HepG2 (cell line): ENCODE results near the gene CENPB. TPM values are rescaled to one million over a fixed set of nuclear protein-coding genes. Genes with fewer than 3 reads are reported as not detected.

ENCODE experiments used
- ARHGAP35 ChIP-seq: sonication (generic); formaldehyde crosslinking; IDR thresholded peaks from 2 replicates; pipeline ENCODE4 v1.9.0; 2022; ENCODE audit warnings: mild to moderate bottlenecking, inconsistent platforms, moderate library complexity, missing genetic modification reagents, borderline replicate concordance
- E2F2 ChIP-seq: sonication (generic); formaldehyde crosslinking; IDR thresholded peaks from 2 replicates; pipeline ENCODE4 v1.4.0; 2020; ENCODE audit warnings: missing genetic modification reagents, borderline replicate concordance
- ESRRA ChIP-seq: sonication (generic); formaldehyde crosslinking; IDR thresholded peaks from 2 replicates; pipeline ENCODE4 v1.5.1; 2020; ENCODE audit warnings: mild to moderate bottlenecking, low read depth, missing genetic modification reagents
- HMG20B ChIP-seq: conservative IDR thresholded peaks from 2 replicates; pipeline ENCODE4 v1.6.1; 2016; ENCODE audit warnings: missing genetic modification reagents, missing compliant biosample characterization
- HNF1B ChIP-seq: sonication (generic); formaldehyde crosslinking; IDR thresholded peaks from 2 replicates; pipeline ENCODE4 v1.5.1; 2020; ENCODE audit warnings: mild to moderate bottlenecking, moderate library complexity, missing genetic modification reagents
- HOMEZ ChIP-seq: IDR thresholded peaks from 2 replicates; pipeline ENCODE4 v1.6.1; 2016; ENCODE audit warnings: low read depth
- HOXA7 ChIP-seq: sonication (generic); formaldehyde crosslinking; IDR thresholded peaks from 2 replicates; pipeline ENCODE4 v1.8.1; 2022; ENCODE audit warnings: mild to moderate bottlenecking, missing genetic modification reagents, moderate library complexity
- MAFF ChIP-seq: IDR thresholded peaks from 2 replicates; pipeline ENCODE4 v1.6.1; 2011; ENCODE audit warnings: low read depth, low read length, improper control_type of control experiment
- NAIF1 ChIP-seq: sonication (generic); formaldehyde crosslinking; IDR thresholded peaks from 2 replicates; pipeline ENCODE4 v1.5.0; 2020; ENCODE audit warnings: mild to moderate bottlenecking, missing genetic modification reagents, borderline replicate concordance
- SETDB1 ChIP-seq: sonication (generic); formaldehyde crosslinking; IDR thresholded peaks from 2 replicates; pipeline ENCODE4 v1.5.1; 2020; ENCODE audit warnings: missing genetic modification reagents, mild to moderate bottlenecking, borderline replicate concordance
- SNAPC5 ChIP-seq: sonication (generic); formaldehyde crosslinking; IDR thresholded peaks from 2 replicates; pipeline ENCODE4 v1.8.1; 2023; ENCODE audit warnings: mild to moderate bottlenecking, missing genetic modification reagents, borderline replicate concordance
- ZBTB34 ChIP-seq: sonication (generic); formaldehyde crosslinking; IDR thresholded peaks from 2 replicates; pipeline ENCODE4 v1.8.0; 2022; ENCODE audit warnings: mild to moderate bottlenecking, missing genetic modification reagents
- ZFP62 ChIP-seq: sonication (generic); formaldehyde crosslinking; IDR thresholded peaks from 2 replicates; pipeline ENCODE4 v1.4.0; 2020; ENCODE audit warnings: missing genetic modification reagents
- ZMAT5 ChIP-seq: sonication (generic); formaldehyde crosslinking; IDR thresholded peaks from 2 replicates; pipeline ENCODE4 v1.5.0; 2020; ENCODE audit warnings: mild to moderate bottlenecking, low read depth, missing genetic modification reagents, borderline replicate concordance
- ZNF280D ChIP-seq: sonication (generic); formaldehyde crosslinking; IDR thresholded peaks from 2 replicates; pipeline ENCODE4 v1.5.1; 2020; ENCODE audit warnings: mild to moderate bottlenecking, missing genetic modification reagents
- ZNF30 ChIP-seq: sonication (generic); formaldehyde crosslinking; IDR thresholded peaks from 2 replicates; pipeline ENCODE4 v1.5.0; 2020; ENCODE audit warnings: mild to moderate bottlenecking, missing genetic modification reagents
- ZNF546 ChIP-seq: sonication (generic); formaldehyde crosslinking; conservative IDR thresholded peaks from 2 replicates; pipeline ENCODE4 v1.8.1; 2023; ENCODE audit warnings: mild to moderate bottlenecking, missing genetic modification reagents
- ZSCAN29 ChIP-seq: sonication (generic); formaldehyde crosslinking; conservative IDR thresholded peaks from 2 replicates; pipeline ENCODE4 v1.4.0; 2020; ENCODE audit warnings: mild to moderate bottlenecking, missing genetic modification reagents
- polyA plus RNA-seq, 8 experiments: library from polyadenylated mRNA; depleted of rRNA in 3 of 8; stranded (reverse) in 7 of 8; unstranded in 1 of 8; fragments of >200 nt; fragmentation: Illumina TruSeq in 4 of 8; extraction: Trizol in 4 of 8; gene quantifications; 2 replicates each; pipeline versions ENCODE4 v1.2.1 to v1.2.3, GENCODE V29; 2011 to 2016; ENCODE audit warnings: low read depth in 4 of 8, missing spikeins in 1 of 8, mixed read lengths in 1 of 8; ENCODE audit not compliant: insufficient read depth in 1 of 8
- total RNA-seq, 5 experiments: library from RNA; depleted of rRNA; stranded (reverse); fragments of >200 nt; fragmentation: Illumina TruSeq; extraction: Trizol; gene quantifications; 2 replicates each; pipeline ENCODE4 v1.2.3, GENCODE V29; 2016; ENCODE audit warnings: low read depth in 1 of 5

CENPB gene
- total and polyA plus RNA-seq, 2 of the 13 experiments (the other 11 are each of a cell fraction or from before 2014, with no cell fraction given) = 10.4 to 54.5 TPM

- peak; percentile 96 for TF ChIP-seq ZFP62
- TF ChIP-seq ZMAT5 (CRISPR knock-in tag) = no peak
- TF ChIP-seq ZNF546 (CRISPR knock-in tag) = peak; percentile 75; the same call in 1 of the 2 replicates
- 0 out of 2 replicates have a peak, but pooled peaks have one; percentile 48 for TF ChIP-seq HOXA7
- peak; percentile 79 for TF ChIP-seq ESRRA (CRISPR knock-in tag)
- TF ChIP-seq HOMEZ (CRISPR knock-in tag) = no peak
- peak; percentile 99 for TF ChIP-seq HNF1B (CRISPR knock-in tag)
- peak; percentile 89 for TF ChIP-seq NAIF1 (CRISPR knock-in tag)
- TF ChIP-seq ZBTB34 (CRISPR knock-in tag) = peak; percentile 54; the same call in 1 of the 2 replicates
- TF ChIP-seq ZNF30 (CRISPR knock-in tag) = peak; percentile 81; the same call in 1 of the 2 replicates
- TF ChIP-seq ZNF280D (CRISPR knock-in tag) = peak; percentile 72; the same call in 1 of the 2 replicates
- peak; percentile 79 for TF ChIP-seq MAFF
- TF ChIP-seq SETDB1 (CRISPR knock-in tag) = no peak
- peak; percentile 83 for TF ChIP-seq ARHGAP35
- TF ChIP-seq ZSCAN29 (CRISPR knock-in tag) = peak; percentile 96
- TF ChIP-seq HMG20B (CRISPR knock-in tag) = peak; percentile 74; the same call in 1 of the 2 replicates
- TF ChIP-seq E2F2 (CRISPR knock-in tag) = peak; percentile 89; the same call in 1 of the 2 replicates
- peak; percentile 52 for TF ChIP-seq SNAPC5 (CRISPR knock-in tag)
Measured at GRCh38 chr20:3820048-3820900, 33.7 kb upstream of the CENPB start, which contains the start of gene AP5S1 (continued).
